DOHH2 (cell line): ENCODE results near the gene LLPH.

Experiments used
- EZH2phosphoT487 ChIP-seq: fragments of 200-600 bp; sonication (generic); IDR thresholded peaks from 2 replicates; pipeline ENCODE4 v1.6.1; 2017; ENCODE audit warnings: borderline replicate concordance, mild to moderate bottlenecking, antibody characterized with exemption, low read length, moderate library complexity, mixed read lengths
- TF ChIP-seq, protein P1 (sequence below): fragments of 200-600 bp; sonication (generic); IDR thresholded peaks from one replicate; pipeline ENCODE4 v1.5.1; 2014; ENCODE audit warnings: antibody characterized with exemption, mild to moderate bottlenecking, low read depth, low read length; ENCODE audit not compliant: poor library complexity, severe bottlenecking

GRCh38 chr12:66169221-66170170, 38.9 kb upstream of the LLPH start, which contains the start of gene TMBIM4:
- TF ChIP-seq, protein P1, sequence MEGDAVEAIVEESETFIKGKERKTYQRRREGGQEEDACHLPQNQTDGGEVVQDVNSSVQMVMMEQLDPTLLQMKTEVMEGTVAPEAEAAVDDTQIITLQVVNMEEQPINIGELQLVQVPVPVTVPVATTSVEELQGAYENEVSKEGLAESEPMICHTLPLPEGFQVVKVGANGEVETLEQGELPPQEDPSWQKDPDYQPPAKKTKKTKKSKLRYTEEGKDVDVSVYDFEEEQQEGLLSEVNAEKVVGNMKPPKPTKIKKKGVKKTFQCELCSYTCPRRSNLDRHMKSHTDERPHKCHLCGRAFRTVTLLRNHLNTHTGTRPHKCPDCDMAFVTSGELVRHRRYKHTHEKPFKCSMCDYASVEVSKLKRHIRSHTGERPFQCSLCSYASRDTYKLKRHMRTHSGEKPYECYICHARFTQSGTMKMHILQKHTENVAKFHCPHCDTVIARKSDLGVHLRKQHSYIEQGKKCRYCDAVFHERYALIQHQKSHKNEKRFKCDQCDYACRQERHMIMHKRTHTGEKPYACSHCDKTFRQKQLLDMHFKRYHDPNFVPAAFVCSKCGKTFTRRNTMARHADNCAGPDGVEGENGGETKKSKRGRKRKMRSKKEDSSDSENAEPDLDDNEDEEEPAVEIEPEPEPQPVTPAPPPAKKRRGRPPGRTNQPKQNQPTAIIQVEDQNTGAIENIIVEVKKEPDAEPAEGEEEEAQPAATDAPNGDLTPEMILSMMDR, result peak; percentile 61
- no peak for TF ChIP-seq EZH2phosphoT487
